T-helper 1 cell (primary cell): ENCODE measurements around the gene SLC24A3.
A peak's percentile ranks its signal among the peaks of the same experiment; 100 is the strongest.
"Not testable (repeated sequence)": the region's sequence is repeated elsewhere in the genome, so short reads cannot be mapped to it uniquely, and the experiment has no call there.

Experiments used
- DNase-seq, 5 donors: peaks; one replicate each; pipeline ENCODE4 v3.0.0-alpha.2; 2012 to 2020

The SLC24A3 gene

DNA sequence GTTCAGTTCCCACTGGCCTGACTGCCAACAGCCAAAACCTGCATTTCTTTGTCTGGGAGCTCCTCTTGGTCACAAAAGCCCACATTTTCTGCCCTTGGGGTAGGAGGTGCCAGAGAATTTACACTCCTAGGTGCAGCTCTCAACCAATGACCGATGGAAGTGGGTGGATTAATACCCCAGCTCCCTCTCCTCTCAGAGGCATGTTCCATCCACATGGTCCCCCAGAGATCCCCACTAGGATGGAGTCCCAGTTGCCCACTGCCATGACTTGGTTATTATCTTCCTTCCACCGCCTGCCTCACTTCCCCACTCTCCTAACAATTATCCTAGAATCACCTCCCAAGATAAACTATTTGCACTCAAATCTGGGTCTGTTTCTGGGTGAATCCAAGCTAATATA, 434.5 kb downstream of the SLC24A3 start:
- no peak for DNase-seq

DNA sequence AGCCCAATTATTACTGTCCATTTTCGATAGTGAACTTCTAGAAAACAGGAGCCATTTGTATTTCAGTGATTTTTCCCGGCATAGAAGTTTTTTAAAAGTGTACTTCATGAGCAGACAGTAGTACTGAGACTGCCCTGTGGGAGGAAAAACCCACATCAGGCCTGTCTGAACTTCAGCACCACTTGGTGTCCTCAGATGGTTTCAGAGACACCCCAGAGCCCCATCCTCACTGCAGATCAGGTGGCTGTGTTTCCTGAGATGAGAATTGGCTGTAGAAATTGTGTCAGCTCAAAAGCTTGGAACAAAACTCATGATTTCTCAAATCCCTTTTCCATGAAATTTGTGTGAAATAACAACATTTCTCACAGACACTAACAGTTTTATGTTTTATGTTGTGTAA, 435.6 kb downstream of the SLC24A3 start:
- DNase-seq = no peak

DNA sequence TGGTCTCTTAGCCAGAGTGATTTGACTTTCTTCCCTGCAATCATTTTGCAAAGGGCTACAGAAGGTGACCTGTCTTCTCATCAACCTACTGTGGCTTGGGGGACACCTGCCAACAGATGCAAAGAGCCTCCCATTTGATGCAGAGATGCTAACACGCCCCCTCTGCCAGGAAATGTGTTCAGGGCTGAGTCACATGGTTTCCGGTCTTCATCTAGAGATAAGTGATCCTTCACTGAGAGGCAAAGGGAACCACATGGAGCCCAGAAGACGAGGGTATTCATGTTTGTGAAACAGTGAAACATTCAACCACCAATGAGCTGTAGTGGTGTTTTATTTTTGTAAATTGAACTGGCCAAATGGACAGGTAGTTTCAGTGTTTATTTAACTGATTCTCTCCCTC, 436.6 kb downstream of the SLC24A3 start:
- no peak for DNase-seq

DNA sequence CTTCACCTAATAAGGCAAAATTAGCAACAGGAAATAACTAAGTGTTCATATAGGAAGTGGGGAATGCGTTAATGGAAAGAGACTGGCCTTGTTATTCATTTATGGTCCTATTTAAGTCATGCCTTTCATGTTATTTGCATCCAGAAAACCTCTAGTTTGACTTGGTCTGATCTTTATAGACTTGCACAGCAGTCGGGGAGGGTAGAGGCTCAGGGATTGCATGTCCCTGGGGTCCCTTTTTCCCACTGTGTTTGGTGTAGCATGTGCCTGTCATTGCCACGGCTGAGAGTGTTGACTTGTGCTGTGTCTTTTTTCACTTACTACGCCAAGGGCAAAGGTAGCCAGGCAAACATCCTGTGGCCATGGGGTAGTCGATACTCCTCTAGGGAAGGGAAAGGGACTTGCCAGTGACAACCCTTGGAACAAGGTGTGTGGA, 440.2 kb downstream of the SLC24A3 start:
- no peak for DNase-seq

DNA sequence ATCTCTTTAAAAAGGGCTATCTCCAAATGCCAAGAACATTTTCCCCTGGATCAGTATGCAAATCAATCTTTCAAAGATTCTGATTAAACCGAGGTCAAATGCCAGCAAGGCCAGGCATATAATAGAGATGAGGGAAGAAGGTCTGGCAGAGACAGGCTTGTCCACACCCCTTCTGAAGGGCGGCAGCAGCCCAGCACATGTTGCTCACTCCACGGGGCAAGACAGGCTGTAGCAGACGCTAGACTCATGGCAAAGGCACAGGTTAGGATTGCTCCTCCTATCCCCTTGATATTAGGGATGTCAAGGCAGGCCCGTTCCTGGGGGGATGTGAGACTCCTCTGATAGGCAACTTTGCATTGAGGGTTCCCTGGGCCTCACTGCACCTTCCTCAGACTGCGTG, 440.9 kb downstream of the SLC24A3 start:
- no peak for DNase-seq

DNA sequence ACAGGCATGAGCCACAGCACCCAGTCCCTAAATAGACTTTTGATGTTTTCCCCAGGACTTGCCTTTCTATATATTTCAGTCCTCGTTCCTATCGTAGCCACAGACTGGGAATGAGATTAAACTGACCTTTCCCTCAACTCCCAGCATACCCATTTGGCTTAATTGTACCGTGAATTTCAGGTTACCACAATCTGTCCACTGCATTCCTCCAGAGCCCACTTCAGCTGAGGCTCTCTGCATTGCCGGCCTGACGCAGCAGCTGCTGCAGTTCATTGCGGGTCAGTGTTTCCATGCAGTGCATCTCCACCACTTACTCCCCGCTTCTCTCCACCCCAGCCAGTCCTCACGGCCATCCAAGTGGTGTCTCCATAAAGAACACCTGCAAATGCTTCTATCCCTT, 442.5 kb downstream of the SLC24A3 start:
- DNase-seq = no peak

DNA sequence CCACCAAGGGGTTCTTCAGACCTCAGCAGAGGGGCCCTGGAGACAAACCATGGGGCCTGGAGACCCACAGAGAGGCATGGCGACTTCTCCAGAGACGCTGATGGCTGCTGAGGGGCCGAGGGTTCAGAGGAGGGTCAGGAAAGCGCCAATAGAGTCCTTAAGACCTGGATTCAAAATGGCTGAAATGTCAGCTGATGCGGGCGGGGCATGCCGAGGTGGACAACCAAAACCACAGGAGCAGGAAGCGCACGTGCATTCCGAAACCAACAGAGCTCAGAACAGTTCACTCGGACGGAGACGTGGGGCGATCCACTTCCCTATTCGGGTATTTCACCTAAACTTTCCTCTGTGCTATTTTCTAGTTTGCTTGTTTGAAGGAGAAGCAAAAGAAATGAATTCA, 445.7 kb downstream of the SLC24A3 start:
- DNase-seq = no peak

DNA sequence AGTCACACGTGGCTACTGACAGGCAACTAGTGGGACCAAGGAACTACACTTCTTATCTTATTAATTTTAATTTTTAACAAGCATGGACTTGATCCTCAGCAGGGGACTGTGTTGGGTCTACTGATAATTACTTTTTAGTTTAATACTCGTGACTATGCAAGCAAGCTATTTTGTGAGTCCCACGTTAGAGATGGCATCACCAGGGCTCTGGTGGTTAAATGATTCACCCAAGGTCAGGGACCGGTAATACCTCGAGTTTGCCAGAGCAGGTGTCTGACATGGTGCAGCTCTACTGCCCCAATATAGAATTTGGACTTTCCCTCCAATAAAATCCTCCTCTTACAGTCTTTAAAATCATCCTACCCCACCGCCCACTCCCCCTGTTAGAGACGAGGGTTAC, 447.0 kb downstream of the SLC24A3 start:
- no peak for DNase-seq

DNA sequence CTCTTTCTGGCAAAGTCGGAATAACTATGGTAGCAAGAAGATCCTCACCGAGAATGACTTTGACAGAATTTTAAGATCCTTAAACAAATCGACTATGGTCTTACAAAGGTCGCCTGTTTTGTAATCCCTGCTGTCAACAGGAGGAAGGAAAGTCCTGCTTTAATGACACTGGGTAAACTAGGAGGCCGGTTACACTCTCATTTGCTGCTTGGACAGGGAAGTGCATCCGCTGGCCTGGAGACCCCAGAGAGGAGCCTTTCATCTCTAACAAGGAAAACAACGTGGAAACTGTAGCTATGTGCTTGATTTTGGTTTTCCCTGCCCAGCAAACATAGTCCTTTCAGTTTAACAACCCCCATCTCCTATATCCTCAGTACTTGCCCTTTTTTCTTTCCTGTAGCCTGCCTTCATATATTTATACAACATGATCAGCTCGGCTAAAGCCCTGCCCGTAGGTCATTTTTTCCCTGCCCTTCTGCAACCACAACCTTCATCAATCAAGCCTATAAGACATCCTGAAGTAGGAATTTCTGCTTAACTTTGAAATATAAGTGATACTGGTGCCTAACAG, 448.5 kb downstream of the SLC24A3 start:
- DNase-seq = no peak

DNA sequence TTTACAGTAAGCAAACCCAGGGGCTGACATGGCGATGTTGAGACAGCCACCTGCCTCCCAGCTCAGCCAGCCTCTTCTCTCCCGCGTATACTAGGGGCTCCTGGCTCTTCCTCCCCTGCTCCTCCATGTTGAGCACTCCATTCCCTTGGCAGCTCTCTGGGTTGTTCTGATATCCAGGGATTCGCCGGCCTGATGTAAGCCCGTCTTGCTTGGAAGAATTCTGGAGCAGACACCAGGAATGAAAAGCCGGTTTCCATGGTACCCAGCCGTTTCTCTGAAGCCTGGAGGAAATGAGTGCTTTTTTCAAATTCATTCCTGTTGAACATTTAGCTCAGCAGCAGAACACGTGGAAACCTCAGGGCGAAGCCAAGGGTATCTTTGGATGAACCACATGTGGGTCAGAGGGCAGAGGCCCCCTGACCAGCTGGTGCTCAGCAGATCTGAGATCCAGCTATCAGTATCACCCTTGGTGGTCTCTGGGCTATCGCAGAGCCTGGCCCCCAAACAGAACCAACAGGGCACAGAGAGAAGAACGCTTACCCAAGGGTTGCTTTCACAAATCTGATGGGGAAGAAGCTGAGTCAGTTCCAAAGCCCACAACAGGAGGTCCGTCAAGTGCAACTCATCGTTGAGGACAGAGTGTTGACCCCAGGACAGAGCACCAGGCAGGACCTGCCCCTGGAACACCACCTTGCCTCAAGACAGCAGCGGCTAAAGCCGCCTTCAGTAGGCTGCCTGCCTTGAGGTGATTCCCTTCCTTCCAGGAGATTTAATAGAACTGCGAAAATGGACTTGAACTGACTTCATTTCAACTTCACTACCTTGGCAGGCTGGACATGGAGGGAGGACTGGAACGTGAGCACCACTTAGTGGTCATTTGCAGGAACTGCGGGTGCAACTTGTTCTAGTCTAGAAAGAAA, 449.5 kb downstream of the SLC24A3 start:
- DNase-seq = peak in 1 of 5 donors; percentile 44

DNA sequence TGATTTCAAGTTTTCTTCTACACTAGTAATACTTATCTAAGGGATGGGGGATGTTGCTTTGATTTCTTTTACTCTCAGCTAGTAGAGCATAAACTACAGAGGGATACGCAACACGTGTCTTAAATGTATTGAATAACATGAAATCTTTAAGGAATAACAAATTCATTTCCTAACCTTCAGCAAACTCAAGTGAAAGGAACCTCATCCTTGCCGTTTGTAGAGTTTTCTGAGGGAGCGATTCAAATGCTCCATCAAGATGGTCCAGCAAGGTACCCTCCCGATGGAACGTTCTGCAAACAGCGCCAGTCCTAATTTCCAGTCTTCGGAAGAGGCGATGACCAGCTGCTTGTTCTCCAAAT, 450.2 kb downstream of the SLC24A3 start:
- DNase-seq = no peak

DNA sequence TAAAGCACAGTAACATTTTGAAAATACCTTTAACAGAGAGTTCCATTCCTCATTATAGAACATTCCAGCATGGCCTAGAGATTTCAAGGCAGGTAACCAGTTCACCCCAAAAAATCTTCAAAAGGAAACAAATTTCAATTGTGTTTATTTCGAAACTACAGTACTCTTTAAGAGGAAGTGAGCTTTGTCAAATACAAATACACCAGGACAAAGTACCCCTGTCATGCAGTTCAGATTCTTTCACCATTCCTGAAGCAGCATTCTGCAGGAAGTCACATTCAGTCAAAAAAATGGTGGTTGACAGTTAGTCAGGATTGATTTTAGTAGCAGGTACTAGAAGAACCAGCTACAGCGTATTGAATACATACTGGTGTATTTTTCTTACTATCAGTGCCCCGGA, 456.0 kb downstream of the SLC24A3 start:
- no peak for DNase-seq

DNA sequence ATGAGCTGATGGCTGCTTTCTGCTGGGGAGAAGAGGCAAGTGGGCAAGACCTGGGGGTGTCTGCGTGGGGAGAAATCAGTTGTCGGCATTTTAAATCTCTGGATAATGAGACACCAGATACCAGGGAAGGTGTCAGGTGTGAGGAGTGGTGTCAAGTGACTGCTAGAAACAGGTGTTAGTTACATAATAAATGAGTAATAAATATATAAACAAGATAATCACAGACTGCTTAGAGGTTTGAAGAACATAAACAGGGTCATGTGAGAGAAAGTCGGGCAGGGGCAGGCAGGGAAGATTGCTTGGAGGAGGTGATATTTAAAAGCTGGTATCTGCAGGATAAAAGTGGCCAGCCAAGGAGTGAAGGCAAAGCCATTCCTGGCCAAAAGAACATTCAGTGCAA, 458.4 kb downstream of the SLC24A3 start:
- no peak for DNase-seq

DNA sequence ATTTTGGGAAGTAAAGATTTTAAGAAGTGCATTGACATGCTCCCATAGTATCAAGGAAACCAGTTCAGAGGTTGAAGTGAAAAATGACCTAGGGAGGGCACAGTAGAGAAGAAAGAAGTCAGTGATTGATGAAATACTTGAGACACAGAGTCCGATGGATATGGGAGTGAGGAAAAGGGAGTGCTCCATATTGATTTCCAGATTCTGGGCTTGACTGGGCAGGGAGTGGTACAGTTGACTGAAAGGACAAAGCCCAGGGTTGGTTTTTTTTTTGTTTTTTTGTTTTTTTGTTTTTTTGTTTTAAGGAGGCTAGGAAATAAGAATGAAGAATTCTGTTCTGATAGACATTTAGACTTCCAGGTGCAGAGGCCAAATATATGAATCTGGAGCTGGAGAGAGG, 458.9 kb downstream of the SLC24A3 start:
- no peak for DNase-seq

DNA sequence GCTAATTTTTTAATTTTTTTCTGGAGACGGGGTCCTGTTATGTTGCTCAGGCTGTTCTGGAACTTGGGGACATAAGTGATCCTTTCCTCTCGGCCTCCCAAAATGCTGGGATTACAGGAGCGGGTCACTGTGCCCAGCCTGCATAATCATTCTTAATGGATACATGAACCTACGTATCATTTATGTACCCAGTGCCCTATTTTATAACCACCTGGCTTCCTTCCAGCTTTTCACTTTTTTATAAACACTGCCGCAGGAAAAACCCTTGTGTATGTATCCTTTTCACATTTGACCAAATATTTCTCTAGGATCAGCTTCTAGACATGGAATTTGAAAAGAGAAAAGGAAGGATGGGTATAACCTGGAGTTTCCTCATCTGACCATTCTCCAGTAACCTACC, 460.1 kb downstream of the SLC24A3 start:
- DNase-seq = no peak

DNA sequence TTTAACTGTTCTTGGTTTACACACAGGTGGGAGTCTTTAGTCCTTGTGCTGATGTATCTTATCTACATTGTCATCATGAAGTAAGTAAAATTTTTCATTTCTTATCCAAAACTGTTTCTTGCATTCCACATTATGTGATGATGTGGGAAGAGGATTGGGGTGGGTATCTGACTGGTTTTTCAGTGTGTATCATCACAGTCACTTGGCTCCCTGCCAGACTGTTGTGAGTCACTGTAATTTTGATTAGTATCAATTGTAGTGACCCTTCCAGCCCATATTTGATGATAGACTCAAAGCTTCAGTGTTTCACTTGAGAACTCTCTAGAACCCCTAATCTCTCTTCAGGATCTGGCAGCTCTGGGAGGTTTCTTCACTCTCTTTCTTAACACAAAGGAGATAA, 461.1 kb downstream of the SLC24A3 start:
- no peak for DNase-seq

DNA sequence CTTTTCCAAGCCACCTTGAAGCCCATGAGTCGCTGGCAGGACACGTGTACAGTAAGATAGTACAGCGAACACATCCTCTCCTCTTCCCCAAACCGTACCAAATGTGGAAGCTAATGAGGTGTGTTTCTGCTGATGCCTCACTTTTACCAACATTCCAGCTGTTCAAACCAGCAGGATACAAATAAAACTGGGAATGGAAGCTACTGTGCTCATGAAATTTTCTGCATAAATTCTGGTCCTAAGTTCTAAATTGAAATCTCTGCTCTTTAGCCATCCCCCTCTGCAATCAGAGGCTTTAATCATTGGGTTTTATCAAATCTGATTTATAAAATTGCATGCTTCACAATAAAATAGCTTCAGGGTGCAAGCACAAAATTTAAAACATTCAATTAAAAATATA, 463.8 kb downstream of the SLC24A3 start:
- DNase-seq = no peak

DNA sequence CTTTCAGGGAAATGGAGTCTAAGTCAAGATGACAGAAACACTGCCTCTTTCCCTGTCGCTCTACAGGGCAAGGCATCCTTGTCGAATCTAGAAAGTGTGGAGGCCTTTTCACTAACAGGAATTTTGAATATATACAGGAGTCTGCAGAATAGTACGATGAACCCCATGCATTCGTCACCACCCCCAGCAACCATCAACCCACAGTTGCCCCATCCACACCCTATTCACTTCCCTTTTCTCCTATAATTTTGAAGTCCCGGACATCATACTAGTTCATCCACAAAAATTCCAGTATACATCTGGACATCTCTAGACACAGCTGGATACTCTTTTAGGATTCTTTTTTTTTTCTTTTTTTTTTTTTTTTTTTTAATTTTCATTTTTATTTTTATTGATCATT, 464.9 kb downstream of the SLC24A3 start:
- DNase-seq = no peak

DNA sequence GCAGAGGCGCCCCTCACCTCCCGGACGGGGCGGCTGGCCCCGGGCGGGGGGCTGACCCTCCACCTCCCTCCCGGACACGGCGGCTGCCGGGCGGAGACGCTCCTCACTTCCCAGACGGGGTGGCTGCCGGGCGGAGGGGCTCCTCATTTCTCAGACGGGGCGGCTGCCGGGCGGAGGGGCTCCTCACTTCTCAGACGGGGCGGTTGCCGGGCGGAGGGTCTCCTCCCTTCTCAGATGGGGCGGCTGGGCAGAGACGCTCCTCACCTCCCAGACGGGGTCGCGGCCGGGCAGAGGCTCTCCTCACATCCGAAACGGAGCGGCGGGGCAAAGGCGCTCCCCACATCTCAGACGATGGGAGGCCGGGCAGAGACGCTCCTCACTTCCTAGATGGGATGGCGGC, 466.1 kb downstream of the SLC24A3 start:
- not testable (repeated sequence) for DNase-seq

DNA sequence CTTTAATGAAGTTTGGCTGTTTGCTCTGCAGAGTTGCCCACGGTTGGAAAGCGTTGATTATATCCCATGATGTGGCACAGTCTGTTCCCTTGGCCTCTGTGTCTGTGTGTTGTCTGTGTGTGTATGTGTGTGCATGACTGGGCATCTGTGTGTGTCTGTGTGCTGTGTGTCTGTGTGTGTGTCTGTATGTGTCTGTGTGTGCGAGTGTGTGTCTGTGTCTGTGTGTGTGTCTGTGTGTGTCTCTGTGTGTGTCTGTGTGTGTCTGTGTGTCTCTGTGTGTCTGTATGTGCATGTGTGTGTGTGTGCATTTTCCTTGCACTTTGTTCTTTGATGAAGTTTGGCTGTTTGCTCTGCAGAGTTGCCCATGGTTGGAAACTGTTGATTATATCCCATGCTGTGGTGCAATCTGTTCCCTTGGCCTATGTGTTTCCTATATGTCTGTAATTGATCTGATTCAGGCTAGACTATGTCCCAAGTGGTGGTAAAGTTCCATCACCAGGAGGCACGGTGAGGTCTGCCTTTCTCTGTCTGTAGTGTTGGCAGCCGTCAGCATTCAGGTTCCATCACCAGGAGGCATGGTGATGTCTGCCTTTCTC, 467.6 kb downstream of the SLC24A3 start:
- DNase-seq = no peak

DNA sequence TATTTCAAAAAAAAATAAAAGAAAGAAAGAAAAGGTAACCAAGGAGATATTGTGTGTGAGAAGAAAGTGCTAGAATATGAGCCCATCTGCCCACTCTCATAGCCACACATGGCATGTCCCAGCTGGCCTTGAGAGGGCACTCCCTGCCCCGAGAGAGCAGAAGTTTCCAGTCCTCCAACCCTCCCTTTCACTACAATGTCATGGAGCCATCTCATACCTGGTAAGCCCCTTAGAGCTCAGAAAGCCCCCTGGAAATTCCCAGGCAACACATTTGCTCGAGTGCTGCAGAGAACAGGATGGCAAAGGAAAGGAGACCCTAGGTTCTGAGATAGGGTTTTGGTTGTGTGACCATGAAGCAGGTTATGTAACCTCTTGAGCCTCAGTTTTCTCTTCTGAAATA, 469.8 kb downstream of the SLC24A3 start:
- no peak for DNase-seq

DNA sequence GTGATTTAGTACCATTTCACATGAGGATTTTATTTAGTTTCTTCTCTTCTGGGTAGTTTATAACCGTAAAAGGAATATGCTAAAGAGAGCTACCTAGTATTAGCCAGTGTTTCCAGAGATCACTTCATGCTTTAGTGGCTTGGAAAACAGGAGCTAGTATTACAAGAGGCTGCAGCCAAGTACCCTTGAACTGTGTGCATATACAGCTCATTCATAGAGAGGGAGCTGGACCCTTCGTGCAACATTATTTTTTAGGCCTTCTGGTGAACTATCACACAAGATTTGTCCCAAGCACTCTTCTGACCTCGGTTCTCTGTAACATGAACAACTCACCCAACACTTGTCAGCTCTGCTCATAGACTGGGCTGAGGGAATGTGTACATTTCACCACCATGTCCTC, 470.7 kb downstream of the SLC24A3 start:
- DNase-seq = no peak

DNA sequence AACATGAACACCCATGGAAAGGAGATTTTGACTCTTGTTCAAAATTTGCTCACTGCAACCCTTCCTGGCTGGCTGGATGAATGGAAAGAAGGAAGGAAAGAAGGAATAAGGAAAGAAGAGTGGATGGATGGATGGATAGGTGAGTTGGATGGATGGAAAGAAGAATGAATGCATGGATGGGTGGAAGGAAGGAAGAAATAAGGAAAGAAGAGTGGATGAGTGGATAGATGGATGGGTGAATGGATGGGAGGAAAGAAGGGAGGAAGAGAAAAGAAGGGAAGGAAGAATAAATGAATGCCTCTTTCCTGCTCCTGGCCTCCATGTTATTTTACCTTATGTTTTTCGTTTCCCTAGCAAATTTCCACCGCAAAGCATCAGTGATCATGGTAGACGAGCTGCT, 471.4 kb downstream of the SLC24A3 start:
- no peak for DNase-seq
